ENCODE measurements around the gene IMPA2. TPM values are rescaled to one million over a fixed set of nuclear protein-coding genes. Genes with fewer than 3 reads are reported as not detected.

The IMPA2 gene
- total RNA-seq (2021; fragmentation: NEBNext Ultra II Directional; extraction: Animal tissue kit (Norgen Biotek cat#: 25700)), result 1 to 10 TPM; 1.2 to 2.5 (median 1.5) TPM
- long read RNA-seq, result 0 reads

DNA sequence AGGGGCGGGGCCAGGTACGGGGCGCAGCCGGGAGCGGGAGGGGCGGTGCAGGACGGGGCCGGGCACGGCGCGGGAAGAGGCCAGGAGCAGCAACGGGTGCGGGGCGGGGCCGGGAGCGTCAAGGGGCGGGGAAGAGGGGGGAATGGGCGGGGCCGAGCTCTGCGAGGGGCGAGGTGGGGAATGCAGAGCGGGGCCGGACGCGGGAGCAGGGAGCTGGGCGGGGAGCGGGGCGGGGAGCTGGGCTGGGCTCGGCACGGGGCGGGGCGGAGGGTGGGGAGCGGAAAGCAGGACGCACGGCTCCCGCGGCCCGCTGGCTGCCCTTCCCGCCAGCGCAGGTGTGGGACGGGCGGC, at the start of gene IMPA2:
Gene IMPA2, plus strand, starts transcription at position 316 of the 351 bp plus-strand sequence. CDS start 163 bp downstream, outside the sequence.
- Mint-ChIP-seq H3K4me1 (ENCODE audit: low read depth) (peaks cover 13% of the 10 kb centered on the region), H3K27ac (peak within 1 kb of the TSS; percentile 88), H3K9me3 (no peaks in the 10 kb centered on the region), H3K27me3 (ENCODE audit: insufficient read depth) (peaks cover 6% of the 10 kb centered on the region), H3K36me3 (ENCODE audit: low read depth) (no peaks in the 10 kb centered on the region), H3K4me3 (peak within 1 kb of the TSS; percentile 88)
- TF ChIP-seq, protein P1, sequence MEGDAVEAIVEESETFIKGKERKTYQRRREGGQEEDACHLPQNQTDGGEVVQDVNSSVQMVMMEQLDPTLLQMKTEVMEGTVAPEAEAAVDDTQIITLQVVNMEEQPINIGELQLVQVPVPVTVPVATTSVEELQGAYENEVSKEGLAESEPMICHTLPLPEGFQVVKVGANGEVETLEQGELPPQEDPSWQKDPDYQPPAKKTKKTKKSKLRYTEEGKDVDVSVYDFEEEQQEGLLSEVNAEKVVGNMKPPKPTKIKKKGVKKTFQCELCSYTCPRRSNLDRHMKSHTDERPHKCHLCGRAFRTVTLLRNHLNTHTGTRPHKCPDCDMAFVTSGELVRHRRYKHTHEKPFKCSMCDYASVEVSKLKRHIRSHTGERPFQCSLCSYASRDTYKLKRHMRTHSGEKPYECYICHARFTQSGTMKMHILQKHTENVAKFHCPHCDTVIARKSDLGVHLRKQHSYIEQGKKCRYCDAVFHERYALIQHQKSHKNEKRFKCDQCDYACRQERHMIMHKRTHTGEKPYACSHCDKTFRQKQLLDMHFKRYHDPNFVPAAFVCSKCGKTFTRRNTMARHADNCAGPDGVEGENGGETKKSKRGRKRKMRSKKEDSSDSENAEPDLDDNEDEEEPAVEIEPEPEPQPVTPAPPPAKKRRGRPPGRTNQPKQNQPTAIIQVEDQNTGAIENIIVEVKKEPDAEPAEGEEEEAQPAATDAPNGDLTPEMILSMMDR (IDR thresholded peaks at IDR 0.05), result no peak
- no peak for DNase-seq

DNA sequence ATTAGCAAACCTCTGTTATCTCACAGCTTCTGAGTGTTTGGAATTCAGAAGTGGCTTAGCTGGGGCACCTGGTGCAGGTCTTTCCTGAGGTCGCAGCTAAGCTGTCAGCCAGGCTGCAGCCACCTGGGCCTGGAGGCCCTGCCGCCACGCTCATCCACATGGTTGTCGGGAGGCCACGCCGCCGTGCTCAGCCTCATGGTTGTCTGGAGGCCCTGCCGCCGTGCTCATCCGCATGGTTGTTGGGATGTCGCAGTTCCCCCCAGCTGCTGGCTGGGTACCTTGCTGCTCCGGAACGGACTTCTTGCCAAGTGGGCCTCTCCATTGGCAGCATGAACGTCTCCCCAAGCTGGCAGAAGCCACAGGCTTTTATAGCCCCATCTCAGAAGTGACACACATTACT, 48.9 kb upstream of the IMPA2 start:
- Mint-ChIP-seq H3K27ac (no peak overlapping the region), H3K27me3 (ENCODE audit: insufficient read depth) (peaks cover 8% of the 10 kb centered on the region; the same call in 1 of the 2 replicates), H3K36me3 (ENCODE audit: low read depth) (no peaks in the 10 kb centered on the region), H3K4me1 (ENCODE audit: low read depth) (no peaks in the 10 kb centered on the region), H3K4me3 (no peak overlapping the region), H3K9me3 (no peaks in the 10 kb centered on the region)
- no peak for DNase-seq
- TF ChIP-seq, protein P1 (IDR thresholded peaks at IDR 0.05), result no peak

DNA sequence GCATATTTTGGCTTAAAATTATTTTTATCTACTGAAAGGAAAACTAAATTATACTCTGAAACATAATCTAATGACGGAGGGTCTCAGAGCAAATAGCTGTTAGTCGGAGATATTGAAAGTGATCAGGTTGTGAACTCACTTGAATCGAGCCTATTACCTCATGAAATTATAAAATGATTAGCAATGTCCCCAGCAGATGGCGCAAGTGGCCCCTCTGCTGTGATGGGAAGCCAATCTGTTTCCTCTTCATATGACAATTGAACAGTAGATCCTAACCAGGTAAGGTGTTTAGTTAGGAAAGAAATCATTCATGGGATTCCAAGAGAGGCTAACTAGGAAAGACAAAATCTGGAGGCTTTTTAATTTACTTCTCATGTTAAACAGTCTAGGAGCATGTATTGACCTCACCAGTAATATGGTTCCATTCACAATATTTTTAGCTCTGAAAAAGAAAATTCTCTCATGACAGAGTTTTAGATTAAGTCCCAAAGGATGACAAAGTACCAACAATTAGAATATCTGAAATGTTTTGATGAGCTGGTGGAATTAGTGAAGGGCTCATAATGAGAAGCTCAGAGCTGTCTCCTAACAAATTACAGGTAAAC, 43.3 kb upstream of the IMPA2 start:
- H3K27ac Mint-ChIP-seq, result no peak overlapping the region
- H3K9me3 Mint-ChIP-seq, result no peaks in the 10 kb centered on the region
- H3K4me3 Mint-ChIP-seq, result no peak overlapping the region
- H3K4me1 Mint-ChIP-seq (ENCODE audit: low read depth), result no peaks in the 10 kb centered on the region
- TF ChIP-seq, protein P1 (IDR thresholded peaks at IDR 0.05), result peak; percentile 94
- DNase-seq, result peak; percentile 49
- H3K27me3 Mint-ChIP-seq (ENCODE audit: insufficient read depth), result peaks cover 2% of the 10 kb centered on the region
- H3K36me3 Mint-ChIP-seq (ENCODE audit: low read depth), result no peaks in the 10 kb centered on the region

DNA sequence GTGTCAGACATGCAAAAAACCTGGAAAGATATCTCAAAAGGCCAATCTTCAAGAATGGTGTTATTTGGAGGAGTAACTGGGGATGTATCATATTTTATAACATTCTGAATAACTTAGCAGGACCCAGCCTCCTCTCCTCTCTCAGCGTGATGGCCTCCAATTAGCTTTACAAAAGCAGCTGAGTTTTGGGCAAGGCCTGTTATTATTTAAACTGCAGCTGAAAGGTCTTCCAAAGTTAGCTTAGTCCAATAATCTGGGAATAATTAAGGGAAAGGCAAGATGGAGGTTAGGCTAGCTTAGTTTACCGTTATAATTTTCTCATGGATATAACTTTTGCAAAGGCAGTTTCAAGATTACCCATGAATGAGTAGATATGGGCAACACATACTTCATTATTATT, 40.4 kb upstream of the IMPA2 start:
- no peak overlapping the region for H3K4me3 Mint-ChIP-seq
- peaks cover 2% of the 10 kb centered on the region; the same call in 1 of the 2 replicates for H3K4me1 Mint-ChIP-seq (ENCODE audit: low read depth)
- no peak overlapping the region for H3K27ac Mint-ChIP-seq
- no peaks in the 10 kb centered on the region for H3K9me3 Mint-ChIP-seq
- no peak for DNase-seq
- TF ChIP-seq, protein P1 (IDR thresholded peaks at IDR 0.05), result no peak
- peaks cover 2% of the 10 kb centered on the region for H3K27me3 Mint-ChIP-seq (ENCODE audit: insufficient read depth)
- H3K36me3 Mint-ChIP-seq (ENCODE audit: low read depth), result no peaks in the 10 kb centered on the region

DNA sequence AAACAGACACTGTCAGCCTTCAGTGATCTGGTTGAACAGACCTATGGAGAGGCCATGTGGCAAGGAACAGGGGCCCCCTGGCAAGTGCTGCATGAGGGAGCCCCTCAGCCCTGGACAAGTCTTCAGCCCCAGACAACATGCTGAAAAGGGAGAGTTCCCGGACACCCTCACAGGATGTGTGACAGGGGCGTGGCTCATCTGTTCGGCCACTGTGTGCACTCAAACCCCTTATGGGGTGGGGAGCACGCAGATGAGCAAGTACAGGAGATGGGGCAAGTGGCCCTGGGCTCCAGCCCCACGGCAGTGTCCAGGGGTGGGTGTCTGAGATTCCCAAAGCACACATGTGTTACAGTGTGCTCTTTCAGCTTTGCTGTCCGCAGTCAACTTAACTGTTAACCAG, 37.8 kb upstream of the IMPA2 start:
- H3K9me3 Mint-ChIP-seq, result no peaks in the 10 kb centered on the region
- H3K4me1 Mint-ChIP-seq (ENCODE audit: low read depth), result peaks cover 26% of the 10 kb centered on the region
- no peak overlapping the region for H3K4me3 Mint-ChIP-seq
- TF ChIP-seq, protein P1 (IDR thresholded peaks at IDR 0.05), result no peak
- no peak overlapping the region for H3K27ac Mint-ChIP-seq
- no peak for DNase-seq
- peaks cover 2% of the 10 kb centered on the region for H3K27me3 Mint-ChIP-seq (ENCODE audit: insufficient read depth)
- H3K36me3 Mint-ChIP-seq (ENCODE audit: low read depth), result no peaks in the 10 kb centered on the region
